GM12872 (cell line): ENCODE results near the gene TNFRSF25.

Experiments
- CTCF ChIP-seq: IDR thresholded peaks from 3 replicates; pipeline ENCODE4 v1.5.1; 2011; ENCODE audit warnings: low read depth, mild to moderate bottlenecking, low read length, moderate library complexity; ENCODE audit not compliant: insufficient read depth

TNFRSF25 gene

DNA sequence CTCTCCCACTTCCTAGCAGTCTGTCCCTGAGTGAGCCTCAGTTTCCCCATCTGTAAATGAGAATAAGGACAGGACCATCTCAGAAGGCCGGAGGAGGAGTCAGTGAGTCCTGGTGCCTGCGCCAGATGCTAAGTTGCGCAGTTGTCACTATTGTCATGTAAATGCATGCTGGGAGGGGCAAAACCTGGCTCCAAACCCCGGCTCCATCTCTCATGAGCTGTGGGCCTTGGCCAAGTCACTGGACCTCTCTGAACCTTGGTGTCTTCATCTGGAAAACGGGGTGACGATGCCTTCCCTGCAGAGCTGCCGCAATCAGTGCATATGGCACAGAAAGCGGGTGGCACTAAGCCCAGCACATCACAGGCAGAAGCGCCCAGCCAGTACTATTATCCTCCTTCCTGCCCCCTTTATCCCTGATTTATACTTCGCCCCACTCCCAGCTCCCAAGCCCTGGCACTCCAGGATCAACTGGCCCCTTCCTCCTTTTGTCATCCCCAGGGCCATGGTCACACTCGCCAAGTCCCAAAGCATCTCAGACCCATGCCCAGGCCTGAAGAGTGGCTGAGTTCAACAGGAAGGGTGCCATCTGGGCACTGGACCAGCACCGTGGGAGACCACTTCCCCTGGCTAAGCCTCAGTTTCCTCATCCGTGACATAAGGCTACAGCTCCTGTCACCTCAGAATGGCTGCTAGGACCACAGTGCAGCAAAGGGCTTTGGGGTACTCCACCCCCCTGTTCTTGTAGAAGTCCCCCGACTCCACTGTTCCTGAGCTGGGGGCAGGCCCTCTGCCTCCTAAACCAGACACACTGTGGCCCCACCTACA is 29.8 kb upstream of the TNFRSF25 start:
- no peak for TF ChIP-seq CTCF

GRCh38 chr1:6495041-6495441 is 29.1 kb upstream of the TNFRSF25 start:
- no peak for TF ChIP-seq CTCF

GRCh38 chr1:6494627-6495026 is 28.7 kb upstream of the TNFRSF25 start:
- no peak for TF ChIP-seq CTCF

DNA sequence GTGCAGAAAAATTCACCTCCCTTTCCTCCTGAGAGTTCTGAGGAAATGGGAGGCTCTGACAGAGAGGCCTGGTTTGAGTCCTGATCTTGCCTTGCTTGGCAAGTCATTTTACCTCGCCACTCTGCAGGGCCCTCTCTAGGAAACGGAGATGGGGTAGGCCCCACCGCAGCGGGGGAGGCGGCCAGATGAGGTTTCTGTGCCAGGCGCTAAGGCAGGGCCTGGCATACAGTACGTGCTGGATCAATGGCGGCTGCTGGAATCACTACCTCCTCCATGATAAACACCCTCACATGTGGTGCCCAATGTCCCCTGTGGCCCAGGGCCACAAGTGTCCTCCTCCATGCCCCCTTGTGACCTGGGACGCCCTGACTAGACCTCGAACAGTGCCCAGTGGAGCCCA is 26.0 kb upstream of the TNFRSF25 start:
- TF ChIP-seq CTCF = no peak

DNA sequence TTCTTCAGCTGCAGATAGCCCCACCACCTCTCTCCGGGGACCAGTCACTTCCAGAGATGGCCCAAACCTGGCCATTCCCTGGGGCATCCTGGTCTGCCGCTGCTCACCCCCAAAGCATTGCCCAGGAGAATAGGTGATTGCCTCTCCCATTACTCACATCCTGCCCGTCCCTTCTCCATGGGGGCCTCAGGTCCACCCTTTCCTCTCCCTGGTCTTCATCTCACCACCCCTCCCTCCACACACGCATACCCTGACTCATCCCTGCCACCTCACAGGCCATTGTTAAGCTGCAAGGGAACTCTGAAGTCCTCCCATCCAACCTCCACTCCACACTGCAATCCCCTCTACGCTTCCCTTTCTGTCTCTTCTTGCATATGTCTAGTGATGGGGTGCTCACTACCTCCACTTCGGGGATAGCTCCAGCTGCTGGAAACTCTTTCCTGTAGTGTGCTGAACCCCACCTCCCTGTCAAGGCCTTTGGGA is 25.5 kb upstream of the TNFRSF25 start, which contains the start of gene PLEKHG5:
Gene PLEKHG5, minus strand, starts transcription at position 188 of the 483 bp plus-strand sequence. CDS start 14,096 bp downstream, outside the sequence.
- no peak for TF ChIP-seq CTCF

- TF ChIP-seq CTCF = no peak
Measured at GRCh38 chr1:6491081-6491449, 25.1 kb upstream of the TNFRSF25 start.

GRCh38 chr1:6490181-6491080 is 24.5 kb upstream of the TNFRSF25 start:
- no peak for TF ChIP-seq CTCF
